ENCODE data around the gene TBC1D22A.

DNA sequence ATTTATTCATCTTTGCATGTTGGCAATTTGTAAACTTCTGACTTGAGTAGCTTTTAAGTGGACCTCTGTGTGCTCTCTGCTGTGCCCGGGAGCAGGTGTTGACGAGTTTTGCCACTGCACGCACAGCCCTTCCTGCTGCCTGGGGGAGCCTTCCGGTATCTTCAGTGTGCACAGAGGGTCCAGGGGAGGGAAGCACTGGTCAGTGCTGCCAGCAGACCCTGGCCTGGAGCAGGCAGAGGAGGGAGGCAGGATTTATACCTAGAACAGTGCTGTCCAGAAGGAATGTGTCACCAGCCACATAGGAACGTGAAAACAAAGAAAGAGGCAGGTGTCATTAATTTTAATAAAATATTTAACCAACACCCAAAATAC lies 403.6 kb downstream of the TBC1D22A start:
- TF ChIP-seq, protein P1, sequence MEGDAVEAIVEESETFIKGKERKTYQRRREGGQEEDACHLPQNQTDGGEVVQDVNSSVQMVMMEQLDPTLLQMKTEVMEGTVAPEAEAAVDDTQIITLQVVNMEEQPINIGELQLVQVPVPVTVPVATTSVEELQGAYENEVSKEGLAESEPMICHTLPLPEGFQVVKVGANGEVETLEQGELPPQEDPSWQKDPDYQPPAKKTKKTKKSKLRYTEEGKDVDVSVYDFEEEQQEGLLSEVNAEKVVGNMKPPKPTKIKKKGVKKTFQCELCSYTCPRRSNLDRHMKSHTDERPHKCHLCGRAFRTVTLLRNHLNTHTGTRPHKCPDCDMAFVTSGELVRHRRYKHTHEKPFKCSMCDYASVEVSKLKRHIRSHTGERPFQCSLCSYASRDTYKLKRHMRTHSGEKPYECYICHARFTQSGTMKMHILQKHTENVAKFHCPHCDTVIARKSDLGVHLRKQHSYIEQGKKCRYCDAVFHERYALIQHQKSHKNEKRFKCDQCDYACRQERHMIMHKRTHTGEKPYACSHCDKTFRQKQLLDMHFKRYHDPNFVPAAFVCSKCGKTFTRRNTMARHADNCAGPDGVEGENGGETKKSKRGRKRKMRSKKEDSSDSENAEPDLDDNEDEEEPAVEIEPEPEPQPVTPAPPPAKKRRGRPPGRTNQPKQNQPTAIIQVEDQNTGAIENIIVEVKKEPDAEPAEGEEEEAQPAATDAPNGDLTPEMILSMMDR (IDR thresholded peaks at IDR 0.05; ENCODE audit: poor library complexity, severe bottlenecking) = no peak
- TF ChIP-seq EZH2 (IDR thresholded peaks at IDR 0.05; ENCODE audit: borderline replicate concordance, insufficient read depth, low read length, poor library complexity, severe bottlenecking) (no peak), EP300 (conservative IDR thresholded peaks at IDR 0.05; ENCODE audit: poor library complexity, severe bottlenecking) (no peak), POLR2AphosphoS5 (IDR thresholded peaks at IDR 0.05) (no peak), TAF1 (IDR thresholded peaks at IDR 0.05; ENCODE audit: low read depth) (no peak), MXI1 (conservative IDR thresholded peaks at IDR 0.05; ENCODE audit: poor library complexity, severe bottlenecking) (no peak), SMC3 (conservative IDR thresholded peaks at IDR 0.05; ENCODE audit: poor library complexity) (no peak), RAD21 (conservative IDR thresholded peaks at IDR 0.05) (no peak)
- TF ChIP-seq, protein P2, sequence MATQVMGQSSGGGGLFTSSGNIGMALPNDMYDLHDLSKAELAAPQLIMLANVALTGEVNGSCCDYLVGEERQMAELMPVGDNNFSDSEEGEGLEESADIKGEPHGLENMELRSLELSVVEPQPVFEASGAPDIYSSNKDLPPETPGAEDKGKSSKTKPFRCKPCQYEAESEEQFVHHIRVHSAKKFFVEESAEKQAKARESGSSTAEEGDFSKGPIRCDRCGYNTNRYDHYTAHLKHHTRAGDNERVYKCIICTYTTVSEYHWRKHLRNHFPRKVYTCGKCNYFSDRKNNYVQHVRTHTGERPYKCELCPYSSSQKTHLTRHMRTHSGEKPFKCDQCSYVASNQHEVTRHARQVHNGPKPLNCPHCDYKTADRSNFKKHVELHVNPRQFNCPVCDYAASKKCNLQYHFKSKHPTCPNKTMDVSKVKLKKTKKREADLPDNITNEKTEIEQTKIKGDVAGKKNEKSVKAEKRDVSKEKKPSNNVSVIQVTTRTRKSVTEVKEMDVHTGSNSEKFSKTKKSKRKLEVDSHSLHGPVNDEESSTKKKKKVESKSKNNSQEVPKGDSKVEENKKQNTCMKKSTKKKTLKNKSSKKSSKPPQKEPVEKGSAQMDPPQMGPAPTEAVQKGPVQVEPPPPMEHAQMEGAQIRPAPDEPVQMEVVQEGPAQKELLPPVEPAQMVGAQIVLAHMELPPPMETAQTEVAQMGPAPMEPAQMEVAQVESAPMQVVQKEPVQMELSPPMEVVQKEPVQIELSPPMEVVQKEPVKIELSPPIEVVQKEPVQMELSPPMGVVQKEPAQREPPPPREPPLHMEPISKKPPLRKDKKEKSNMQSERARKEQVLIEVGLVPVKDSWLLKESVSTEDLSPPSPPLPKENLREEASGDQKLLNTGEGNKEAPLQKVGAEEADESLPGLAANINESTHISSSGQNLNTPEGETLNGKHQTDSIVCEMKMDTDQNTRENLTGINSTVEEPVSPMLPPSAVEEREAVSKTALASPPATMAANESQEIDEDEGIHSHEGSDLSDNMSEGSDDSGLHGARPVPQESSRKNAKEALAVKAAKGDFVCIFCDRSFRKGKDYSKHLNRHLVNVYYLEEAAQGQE (IDR thresholded peaks at IDR 0.05; ENCODE audit: borderline replicate concordance) = no peak
